Measurements from ENCODE around the gene PPP2R5E.
"Not testable (repeated sequence)": the region's sequence is repeated elsewhere in the genome, so short reads cannot be mapped to it uniquely, and the experiment has no call there.

PPP2R5E gene

GRCh38 chr14:63543000-63543825, at the start of gene PPP2R5E:
Gene PPP2R5E, minus strand, starts transcription at chr14:63543377. Its CDS starts 3,692 bp downstream, at chr14:63539685.
- peak; percentile 95 for DNase-seq (ENCODE audit: low spot score)

DNA sequence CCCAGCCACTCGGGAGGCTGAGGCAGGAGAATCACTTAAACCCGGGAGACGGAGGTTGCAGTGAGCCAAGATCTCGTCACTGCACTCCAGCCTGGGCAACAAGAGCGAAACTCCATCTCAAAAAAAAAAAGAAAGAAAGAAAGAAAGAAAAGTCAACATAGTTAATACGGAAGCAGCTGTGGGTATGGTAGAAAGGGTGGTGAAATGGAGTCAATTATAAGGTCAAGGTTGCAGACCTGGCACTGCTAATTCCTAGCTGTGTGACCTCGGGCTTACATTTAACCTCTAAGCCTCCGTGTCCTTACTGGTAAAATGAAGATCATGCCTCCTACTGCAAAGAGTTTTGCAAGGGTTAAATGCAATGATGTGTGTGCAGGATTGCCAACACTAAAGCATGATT, 39.9 kb upstream of the PPP2R5E start:
- not testable (repeated sequence) for DNase-seq (ENCODE audit: low spot score)

GRCh38 chr14:63581491-63581890, 38.3 kb upstream of the PPP2R5E start:
- DNase-seq (ENCODE audit: low spot score), result no peak

GRCh38 chr14:63578300-63578699, 35.1 kb upstream of the PPP2R5E start:
- DNase-seq (ENCODE audit: low spot score), result no peak

DNA sequence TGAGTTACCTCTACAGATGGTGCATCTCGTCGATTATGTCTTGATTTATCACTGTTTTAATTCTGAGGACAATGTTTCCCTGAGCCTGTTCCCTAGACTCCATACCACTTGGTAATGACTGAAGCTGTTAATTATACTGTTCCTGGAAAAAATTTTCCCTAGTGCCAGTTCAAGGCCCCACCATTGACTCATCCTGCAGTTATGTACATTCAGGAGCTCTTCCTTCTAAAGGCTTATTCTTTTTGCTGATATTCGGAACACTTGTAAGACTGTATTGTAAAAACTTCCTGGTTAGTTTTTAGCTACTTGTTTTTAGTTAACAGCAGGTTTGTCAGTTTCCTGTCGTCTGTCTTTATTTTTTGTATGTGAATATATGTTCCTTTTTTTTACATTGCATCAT, 30.4 kb upstream of the PPP2R5E start:
- no peak for DNase-seq (ENCODE audit: low spot score)

GRCh38 chr14:63565448-63565847, 22.3 kb upstream of the PPP2R5E start:
- DNase-seq (ENCODE audit: low spot score), result no peak

DNA sequence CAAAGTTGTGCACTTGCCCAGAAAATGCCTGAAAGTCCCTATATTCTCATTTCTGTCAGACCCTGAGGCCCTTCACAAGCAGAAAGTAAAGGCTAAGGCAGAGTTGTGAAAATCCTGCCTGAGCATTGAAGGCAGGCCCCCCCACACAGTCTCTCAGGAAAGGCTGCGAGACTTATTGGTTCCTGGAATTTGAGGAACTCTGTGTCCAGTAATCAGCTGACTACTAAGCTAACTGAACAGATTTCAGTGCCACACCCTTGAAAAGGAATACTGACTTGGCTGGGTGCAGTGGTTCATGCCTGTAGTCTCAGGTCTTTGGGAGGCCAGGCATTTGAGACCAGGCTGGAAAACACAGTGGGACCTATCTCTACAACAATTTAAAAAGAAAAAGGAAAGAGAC, 21.1 kb upstream of the PPP2R5E start:
- DNase-seq (ENCODE audit: low spot score), result no peak

DNA sequence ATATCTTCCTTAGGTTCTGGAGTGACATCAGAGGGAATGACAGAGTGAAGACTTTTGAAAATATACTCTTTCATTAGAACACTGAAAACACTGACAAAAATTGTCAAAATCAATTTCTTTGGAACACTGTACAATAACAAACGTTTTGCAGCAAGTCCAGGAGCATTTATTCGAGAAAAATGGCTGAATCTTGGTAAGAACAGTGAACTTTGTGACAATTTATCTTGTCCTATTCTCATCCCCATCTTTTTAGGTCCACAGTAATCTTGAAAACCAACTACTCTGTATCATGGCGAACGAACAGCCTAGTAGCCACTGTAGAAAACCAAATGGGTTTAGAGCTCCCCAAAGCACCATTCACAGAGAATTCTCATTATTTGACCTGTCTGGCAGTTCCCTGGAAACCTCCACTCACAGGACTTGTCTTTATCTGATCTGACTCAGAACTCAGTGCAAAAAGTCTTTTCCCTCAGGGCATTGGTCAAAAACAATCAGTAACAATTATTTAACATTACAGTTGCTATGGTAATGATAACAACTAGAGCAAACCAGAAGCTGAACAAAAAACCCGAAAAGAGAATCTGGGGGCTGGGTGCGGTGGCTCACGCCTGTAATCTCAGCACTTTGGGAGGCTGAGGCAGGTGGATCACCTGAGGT, 20.3 kb upstream of the PPP2R5E start:
- no peak for DNase-seq (ENCODE audit: low spot score)

DNA sequence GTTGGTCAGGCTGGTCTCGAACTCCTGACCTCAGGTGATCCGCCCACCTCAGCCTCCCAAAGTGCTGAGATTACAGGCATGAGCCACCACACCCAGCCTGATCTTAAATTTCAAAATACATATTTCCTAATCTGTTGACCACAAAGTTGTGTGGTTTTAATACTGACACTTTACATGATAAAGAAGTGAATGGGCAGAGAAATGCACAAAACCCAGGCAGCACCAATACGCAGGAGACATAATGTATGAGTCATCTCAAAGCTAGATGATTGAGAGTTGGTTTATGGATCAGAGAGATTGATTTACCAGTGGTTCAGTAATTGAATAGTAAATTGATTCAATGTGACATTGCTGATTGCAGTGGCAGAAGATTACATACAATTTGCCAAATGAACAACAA, 19.2 kb upstream of the PPP2R5E start:
- no peak for DNase-seq (ENCODE audit: low spot score)

- no peak for DNase-seq (ENCODE audit: low spot score)
Measured at GRCh38 chr14:63555572-63555971, 12.4 kb upstream of the PPP2R5E start.

GRCh38 chr14:63551332-63551731, 8.2 kb upstream of the PPP2R5E start:
- no peak for DNase-seq (ENCODE audit: low spot score)

DNA sequence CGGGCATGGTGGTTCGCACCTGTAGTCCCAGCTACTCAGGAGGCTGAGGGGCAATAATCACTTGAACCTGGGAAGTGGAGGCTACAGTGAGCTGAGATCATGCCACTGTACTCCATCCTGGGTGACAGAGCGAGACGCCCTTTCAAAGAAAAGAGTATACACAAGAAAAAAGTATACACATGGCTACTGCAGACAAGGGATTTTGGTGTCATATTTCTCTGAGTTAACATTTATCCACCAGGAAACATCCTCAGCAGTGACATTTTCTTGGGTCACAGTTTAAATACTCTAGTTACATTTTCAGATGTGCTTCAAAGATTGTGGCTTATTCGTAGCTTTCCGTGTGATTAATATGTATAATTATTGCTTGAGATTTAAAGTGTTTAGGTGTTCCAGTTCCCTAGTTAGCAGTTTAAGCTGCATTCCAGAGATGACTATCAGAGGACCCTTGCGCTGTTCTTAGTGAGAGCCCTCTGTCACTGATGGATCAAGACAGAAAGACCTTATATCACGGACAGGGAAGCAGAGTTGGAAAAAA, 4.7 kb upstream of the PPP2R5E start:
- DNase-seq (ENCODE audit: low spot score), result no peak

DNA sequence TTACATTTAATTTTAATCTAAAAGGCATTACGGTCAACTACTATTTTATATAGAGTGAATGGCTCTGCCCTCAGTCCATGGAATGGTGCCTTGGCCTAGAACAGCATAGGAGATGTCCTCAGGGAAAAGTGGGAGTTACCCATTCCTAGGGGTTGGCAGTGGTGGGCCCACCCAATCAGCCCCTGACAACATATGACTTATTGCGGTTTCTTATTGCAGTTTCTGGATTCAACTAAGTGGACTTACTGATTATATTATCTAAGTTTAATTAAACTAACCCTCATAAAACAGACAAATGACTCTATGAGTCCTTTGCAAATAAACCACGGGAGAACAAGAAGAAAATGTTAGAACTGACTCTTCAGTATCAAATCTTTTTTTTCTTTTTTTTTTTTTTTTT, 2.3 kb upstream of the PPP2R5E start:
- no peak for DNase-seq (ENCODE audit: low spot score)

- DNase-seq (ENCODE audit: low spot score), result no peak
Measured at GRCh38 chr14:63544591-63545299, 1.6 kb upstream of the PPP2R5E start.

GRCh38 chr14:63543826-63544406, 739 bp upstream of the PPP2R5E start:
- no peak for DNase-seq (ENCODE audit: low spot score)

- peak; percentile 30 for DNase-seq (ENCODE audit: low spot score)
Measured at GRCh38 chr14:63542231-63542999, 762 bp downstream of the PPP2R5E start.

DNA sequence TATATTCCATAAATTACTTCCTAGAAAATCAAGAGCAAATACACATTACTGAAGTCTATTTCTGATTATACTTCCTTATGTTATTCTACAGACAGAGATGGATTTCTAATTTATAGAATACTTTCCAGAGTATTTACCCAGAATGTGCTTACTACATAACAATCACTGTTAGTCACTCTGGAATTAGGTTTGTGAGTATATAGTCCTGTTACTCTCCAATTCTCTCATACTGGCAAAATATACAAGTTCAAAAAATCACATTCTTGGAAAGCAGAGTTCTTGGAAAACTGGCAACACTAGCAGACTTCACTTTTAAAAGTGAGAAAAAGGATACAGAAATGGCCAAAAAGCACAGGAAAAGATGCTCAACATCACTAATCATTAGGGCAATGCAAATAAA, 7.3 kb downstream of the PPP2R5E start:
- no peak for DNase-seq (ENCODE audit: low spot score)

GRCh38 chr14:63533474-63533873, 9.7 kb downstream of the PPP2R5E start:
- no peak for DNase-seq (ENCODE audit: low spot score)

- no peak for DNase-seq (ENCODE audit: low spot score)
Measured at GRCh38 chr14:63524537-63525155, 18.5 kb downstream of the PPP2R5E start.

- no peak for DNase-seq (ENCODE audit: low spot score)
Measured at GRCh38 chr14:63523735-63524426, 19.3 kb downstream of the PPP2R5E start.

Data from iPS-NIHi11 (cell line).